SIG-M5 treated with dmso at 0.1 percent for 504 hours (cell line): ENCODE data around the gene COPA.
"Not testable (repeated sequence)": the region's sequence is repeated elsewhere in the genome, so short reads cannot be mapped to it uniquely, and the experiment has no call there.

Experiments used
- DNase-seq: peaks from one replicate; lab custom pipeline; 2025; ENCODE audit not compliant: unreplicated experiment; lab: John Stamatoyannopoulos, UW

The COPA gene

DNA sequence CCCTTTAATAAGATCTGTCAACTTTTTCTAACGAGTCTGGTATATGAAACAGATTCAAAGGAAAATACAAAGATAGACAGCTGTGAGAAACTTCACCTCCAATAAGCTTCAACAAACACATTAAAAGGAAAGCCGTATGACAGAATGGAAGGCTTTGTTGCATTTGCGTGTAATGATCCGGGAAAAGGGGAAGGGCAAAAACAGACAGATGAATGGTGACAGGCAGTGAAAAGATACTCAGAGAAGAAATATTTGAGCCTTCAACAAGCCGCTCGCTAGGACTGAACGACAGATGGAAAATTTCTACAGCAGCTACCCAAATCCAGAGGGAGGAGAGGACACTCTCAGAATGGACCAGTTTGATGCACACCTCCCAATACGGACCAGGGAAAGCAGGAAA, 14.9 kb downstream of the COPA start:
- no peak for DNase-seq

DNA sequence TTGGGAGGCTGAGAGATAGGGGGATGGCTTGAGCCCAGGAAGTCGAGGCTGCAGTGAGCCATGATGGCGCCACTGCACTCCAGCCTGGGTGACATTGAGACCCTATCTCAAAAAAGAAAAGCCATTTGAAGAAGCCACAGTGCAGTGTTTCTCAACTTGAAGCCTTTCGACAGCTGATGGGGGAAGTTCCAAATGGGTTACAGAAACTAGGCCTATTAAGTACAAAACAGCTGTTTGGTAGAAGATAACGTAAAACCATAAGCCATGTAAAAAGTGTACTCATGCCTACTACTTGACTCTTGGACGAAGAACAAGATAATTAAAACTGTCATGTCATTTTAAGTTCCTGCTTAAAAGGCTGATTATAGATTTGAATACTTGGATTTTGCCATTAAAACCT, 16.6 kb downstream of the COPA start:
- no peak for DNase-seq

DNA sequence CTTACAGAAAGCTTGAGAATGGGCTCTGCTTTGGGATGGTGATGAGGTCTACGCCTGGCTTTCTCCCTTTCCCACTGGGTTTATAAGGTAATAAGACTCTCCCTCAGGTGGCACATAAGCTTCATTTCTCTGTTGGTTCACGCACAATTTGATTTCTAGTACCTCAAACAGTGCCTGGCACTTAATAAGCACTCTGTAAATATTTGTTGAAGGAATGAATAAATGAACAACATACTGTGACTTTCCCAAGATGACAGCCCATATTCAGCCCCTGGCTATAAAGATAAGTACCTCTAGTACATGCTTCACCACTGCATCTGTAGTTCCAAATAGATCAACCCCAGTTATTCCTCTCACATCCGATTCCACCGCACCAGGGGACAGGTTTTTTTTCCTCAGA, 17.8 kb downstream of the COPA start:
- DNase-seq: no peak

DNA sequence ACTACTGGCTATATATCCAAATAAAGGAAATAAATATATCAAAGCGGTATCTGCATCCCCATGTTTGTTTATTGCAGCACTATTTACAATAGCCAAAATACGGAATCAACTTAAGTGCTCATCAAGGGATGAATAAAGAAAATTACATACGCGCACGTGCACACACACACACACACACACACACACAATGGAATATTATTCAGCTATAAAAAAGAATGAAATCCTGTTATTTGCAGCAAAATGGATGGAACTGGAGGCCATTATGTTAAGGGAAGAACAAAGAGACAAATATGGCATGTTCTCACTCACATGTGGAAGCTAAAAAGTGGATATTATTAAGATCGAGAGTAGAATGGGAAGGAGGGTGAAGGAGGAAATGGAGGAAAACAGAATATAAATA, 20.2 kb downstream of the COPA start:
- no peak for DNase-seq

DNA sequence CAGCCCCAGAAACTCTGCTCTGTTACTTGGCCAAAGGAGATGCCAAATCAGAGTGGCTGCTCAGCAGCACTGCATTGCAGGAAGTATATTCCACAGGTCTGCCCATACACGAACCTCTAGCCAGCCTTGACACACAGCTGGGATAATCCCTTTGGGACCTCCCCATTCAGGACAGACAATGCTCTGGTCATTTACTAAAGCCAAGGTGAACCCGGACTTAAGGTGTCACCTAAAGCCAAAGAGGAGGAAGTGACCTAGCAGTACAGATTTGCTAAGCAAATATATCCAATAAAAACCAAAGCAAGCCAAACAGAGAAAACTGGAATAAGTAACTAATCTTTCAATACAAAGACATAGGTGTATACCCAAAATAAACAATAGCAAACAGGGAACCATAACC, 27.7 kb downstream of the COPA start:
- DNase-seq: no peak

DNA sequence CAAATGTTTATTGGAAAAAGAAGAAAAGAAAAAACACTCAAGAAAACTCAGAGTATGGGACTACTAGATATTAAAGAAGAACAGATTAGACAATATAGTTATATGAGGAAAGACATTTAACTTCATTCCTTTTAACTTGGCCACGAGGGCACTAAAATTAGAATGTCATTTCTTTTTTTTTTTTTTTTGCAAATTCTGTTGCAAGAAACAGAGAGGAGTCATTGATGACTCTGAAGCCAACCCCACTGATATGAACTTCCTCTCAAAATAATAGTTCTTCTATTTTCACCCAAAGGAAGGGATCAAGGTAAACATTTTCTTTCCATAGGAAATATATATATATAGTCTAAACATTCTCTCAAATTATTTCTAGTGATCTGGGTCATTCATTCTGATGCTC, 33.5 kb downstream of the COPA start:
- DNase-seq: no peak

DNA sequence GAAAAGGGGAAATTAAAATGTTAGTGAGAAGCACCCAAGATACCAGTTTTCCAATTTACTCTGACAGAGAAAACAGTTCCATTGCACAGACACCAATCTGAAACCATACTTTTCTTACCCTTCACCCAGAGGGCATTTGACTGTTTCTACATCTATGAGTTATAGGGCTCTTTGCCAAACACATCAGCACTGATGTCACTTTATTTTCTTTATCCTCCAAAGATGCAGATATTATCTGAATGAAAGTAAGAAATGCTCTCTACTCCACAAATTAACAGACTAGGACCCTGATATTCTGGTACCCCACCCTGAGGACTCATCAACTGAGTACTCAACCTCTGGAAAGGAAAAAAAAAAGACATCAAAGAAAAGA, 33.9 kb downstream of the COPA start:
- no peak for DNase-seq

DNA sequence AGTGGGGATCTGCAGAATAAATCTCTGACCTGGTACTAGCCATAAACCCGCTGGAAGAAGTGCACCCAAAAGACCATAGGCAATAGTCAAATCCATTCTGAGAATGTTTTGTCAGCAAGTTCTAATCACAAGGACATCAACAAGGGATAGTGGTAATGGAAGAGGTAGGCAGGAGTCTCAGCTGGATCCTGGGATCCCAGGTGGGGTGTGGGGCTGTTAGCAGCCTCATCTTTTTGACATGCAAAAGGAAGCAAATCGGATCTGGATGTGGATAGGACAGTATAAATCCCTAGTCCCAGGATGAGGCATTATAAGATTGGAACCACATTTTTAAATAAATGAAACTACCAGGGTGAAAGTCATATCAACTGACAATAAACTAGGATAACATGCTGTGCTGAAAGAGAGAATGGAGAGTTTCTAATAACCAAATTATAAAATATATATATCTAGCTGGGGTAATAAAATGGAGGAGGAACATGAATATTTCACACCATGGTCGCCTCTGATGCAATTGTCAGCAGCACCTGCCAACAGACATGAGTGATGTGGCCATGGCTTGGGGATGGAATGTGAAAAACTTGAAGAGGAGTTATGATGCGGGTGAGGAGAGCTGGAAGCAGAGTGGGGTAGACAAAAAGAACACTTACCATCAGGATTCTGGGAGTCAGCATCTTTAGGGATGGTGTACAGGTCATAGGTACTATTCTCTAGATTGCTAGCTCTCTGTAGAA, 34.4 kb downstream of the COPA start:
- no peak for DNase-seq

DNA sequence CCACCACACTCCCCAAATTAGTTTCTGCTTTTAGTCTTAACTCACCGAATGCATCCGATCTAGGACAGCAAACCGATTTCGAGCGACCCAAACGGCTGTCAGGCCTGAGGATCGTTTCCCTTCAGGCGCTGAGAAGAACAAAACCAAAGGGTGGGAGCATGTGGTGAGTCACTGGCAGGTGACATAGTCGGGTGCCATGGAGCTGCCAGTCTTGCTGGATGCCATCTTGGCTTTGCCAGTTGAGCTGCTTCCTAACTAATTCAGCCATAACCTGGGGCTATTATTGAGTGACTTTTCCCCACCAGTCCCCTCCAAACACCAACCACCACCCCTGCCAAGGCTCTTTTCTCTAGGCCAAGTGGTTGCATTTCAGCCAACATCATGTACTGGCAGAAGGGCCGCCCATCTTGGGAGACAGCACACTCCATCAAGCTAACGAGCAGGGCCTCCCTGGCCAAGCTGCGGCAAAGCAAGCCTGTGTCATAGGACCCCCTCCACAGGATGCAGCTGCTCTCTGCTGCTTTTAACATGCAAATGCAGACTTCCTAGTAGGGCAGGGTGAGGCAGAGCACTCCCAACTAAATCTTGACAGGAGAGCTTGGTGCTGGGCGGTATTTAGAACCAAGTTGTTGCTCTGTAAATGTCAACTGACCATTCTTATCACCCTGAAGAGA, 35.8 kb downstream of the COPA start:
- no peak for DNase-seq

DNA sequence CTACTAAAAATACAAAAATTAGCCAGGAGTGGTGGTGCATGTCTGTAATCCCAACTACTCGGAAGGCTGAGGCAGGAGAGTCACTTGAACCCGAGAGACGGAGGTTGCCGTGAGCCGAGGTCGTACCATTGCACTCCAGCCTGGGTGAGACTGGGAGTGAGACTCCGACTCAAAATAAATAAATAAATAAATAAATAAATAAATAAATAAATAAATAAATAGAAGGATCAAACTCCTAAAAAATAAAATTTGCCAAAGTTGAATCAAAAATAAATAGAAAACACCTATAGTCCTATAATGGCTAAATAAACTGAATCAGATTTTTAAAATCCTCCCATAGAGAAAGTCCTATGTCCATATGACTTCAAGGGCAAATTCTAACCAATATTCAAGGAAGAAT, 42.9 kb downstream of the COPA start:
- DNase-seq: no peak

DNA sequence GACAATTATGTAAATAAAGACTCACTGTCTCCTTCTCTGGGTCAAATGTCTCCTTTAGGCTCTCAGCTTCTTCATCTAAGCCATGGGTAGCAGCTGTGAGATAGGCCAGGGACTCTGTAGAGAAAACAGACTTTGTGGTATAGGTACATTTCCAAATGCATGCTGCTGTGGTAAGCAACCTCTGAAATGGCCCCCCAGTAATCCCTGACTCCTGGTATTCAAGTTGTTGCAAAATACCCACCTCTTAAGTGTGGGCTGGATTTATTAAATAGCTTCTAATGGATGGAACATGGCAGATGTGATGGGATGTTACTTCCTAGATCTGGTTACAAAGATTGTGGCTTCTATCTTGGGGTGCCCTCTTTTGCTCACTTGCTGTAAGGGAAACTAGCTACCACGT, 47.0 kb downstream of the COPA start:
- no peak for DNase-seq

DNA sequence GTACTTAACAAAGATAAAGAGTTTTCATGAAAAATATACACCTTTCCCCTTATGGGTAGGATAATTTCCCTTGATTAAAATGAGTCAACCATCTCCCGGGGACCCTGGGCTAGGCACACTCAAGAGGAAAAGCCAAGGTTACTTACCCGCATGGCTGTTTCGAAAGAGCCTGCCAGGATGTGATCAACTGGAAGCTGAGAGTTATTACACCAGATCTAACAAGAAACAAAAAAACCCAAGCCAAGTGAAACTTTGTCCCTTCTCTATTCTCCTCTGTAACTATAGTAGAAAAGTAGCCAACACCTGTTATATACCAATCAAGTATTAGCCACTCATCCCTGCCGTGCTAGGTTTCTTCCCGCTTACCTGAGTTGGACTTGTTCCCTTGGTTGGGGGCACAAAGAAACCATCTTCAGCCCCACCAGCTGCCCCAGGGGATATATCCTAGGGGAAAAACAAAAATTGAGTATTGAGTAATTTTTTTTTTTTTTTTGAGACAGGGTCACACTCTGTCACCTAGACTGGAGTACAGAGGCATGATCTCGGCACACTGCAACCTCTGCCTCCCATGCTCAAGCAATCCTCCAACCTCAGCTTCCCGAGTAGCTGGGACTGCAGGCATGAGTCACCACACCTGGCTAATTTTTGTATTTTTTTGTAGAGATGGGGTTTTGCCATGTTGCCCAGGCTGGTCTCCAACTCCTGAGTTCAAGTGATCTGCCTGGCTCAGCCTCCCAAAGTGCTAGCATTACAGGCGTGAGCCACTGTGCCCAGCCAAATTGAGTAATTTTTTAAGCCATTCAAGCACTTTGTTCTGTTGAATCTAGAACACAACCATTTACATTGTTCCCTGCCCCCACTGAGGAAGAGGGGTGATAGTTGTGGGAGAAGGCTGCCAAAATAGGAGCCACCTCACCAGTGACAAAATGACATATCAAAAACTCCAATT, 49.8 kb downstream of the COPA start:
- no peak for DNase-seq

DNA sequence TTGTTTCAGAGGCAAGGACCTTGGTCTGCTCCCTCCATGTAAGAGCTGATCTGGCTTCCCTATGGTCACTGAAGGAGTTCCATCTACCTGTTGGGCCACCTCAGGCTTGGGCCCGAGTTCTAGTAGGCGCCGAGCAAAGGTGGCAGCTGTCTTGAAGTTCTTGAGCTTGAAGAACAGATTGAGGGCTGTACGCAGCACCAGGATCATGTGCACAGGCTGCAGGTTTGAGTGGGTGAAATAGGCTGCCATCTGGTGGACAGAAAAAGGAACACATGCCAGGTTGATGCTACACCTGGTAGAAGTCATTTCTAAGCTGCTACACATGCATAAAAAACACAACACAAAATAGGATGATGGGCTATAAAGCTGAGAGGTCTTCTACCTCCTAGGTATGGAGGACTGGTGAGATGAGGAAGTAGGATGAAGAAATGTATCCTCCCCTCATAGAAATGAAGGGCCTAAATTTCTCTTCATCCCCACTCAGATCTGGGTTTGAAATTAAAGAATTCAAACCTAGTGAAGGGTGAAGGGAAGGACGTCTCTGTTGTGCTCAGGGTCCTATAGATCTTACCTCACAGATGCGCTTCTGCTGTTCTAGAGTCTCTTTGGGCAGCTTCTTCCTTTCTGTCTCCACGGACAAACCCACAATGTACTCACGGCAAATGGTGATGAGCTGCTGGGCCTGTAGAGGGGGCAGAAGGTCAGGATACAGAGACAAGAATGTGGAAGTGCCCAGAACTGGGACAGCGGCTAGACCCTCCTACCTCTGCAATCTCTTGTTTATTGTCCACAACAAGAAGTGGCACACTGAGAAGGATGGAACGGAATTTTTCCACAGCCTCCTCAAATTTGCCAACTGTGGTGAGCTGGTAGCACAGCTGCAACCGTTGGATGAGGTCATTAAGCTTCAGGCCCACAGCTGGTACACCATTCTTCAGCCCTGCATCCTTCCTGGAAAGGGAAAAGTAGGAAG, 51.5 kb downstream of the COPA start:
- peak; percentile 82 for DNase-seq

DNA sequence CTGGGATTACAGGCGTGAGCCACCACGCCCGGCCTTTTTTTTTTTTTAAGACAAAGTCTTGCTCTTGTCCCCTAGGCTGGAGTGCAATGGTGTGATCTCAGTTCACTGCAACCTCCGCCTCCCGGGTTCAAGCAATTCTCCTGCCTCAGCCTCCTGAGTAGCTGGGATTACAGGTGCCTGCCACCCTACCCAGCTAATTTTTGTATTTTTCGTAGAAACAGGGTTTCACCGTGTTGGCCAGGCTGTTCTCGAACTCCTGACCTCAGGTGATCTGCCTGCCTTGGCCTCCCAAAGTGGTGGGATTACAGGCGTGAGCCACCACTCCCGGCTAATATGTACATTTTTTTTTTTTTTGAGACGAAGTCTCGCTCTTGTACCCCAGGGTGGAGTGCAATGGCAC, 55.3 kb downstream of the COPA start:
- DNase-seq: not testable (repeated sequence)

DNA sequence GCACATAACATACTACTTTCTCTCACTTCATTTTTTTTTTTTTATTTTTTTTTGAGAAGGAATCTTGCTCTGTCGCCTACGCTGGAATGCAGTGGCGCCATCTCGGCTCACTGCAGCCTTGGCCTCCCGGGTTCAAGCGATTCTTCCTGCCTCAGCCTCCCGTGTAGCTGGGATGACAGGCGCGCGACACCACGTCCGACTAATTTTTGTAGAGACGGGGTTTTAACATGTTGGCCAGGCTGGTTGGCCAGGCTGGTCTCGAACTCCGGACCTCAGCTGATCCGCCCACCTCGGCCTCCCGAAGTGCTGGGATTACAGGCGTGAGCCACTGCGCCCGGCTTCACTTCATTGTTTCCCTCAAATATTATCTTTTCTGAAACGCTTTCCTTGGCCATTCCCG, 57.5 kb downstream of the COPA start:
- no peak for DNase-seq

DNA sequence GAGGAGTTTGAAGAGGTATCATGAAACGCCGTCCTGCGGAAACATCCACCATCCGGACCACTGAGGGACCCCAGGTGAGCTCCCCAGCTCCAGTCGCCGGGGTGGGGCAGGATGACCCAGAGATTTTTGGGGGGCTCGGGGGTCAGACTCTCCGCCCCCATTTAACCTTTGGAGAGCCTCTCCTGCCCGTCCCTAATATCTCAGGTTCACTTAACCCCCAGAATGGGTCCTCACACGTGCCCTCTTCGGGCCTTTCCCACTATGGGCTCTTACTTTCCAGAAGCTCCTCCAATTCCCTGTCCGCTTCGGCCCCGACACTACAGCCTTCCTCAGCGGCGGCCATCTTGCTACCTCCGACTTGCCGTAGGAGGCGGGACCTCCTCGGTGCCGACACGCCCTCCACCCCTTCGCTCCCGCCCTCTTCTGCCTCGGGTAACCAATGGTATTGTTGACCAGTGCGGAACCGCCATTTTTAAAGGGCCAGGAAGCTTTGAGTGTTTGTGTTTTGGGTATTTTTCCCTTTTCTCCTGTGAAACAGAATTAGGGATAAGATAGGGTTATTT, 58.2 kb downstream of the COPA start, which contains the start of gene PEX19:
Gene PEX19, minus strand, starts transcription at position 352 of the 563 bp plus-strand sequence. Its CDS starts 9 bp downstream, at position 343.
- DNase-seq: peak; percentile 91

DNA sequence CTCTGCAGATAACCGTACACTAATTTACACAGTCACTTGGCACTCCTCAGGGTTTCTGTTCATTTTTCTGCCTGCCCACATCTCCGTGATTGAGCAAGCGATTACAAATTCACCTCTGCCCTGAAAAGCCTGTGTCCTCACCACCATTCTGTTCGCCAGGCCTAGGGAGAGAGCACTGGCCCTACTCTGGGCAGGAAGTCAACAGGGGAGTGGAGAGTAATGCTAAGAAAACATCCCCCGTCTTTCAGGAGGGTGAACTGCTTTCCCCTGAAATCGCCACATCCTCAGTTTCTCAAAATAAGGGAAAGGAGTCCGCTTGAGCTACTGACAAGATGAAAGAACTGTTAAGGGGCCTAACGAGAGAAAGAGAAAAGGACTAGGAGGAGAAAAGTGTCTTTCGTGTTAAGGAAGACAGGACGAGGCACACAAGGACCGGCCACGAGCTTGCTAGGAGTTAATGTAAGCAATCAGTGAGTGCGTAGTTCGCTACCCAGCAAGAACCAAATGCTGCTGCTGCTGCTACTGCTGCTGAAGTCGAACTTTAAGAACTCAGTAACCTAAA, 58.7 kb downstream of the COPA start:
- peak; percentile 86 for DNase-seq

DNA sequence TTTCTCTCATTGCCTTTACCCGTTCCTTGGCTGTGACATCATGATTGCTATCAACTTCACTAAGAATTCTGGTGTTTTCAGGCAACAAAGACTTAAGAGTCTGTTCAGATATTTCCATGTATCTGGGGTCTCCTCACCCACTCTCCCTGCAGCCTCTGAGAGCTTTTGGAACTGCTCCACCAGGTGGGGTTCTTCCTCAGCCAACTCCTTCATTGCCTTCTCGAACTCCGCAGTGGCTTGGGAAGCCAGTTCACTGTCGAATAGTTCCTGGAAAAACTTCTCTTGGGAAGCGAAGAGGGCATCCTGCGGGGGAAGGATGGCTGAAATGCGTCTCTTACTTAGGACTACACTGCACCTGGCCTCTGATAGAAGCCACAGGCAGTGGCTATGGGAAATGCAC, 60.2 kb downstream of the COPA start:
- DNase-seq: no peak

DNA sequence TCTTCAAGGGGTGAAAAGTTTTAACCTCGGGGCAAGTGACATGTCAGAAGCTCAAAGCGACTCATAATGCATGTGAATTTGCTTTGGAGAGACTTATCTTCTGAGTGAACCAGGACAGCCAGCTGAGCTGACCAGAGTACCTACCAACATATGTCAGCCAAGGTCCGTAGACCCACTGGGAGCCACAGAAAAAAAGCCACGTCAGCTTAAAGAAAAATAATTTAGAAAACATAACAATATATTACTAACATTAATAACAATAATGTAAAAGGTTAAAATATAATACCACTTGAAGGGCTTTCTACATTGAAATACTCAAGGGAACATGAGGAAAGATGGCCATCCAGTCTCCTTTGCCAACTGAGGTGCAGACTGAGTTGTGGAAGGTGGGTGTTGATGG, 65.1 kb downstream of the COPA start:
- DNase-seq: no peak

DNA sequence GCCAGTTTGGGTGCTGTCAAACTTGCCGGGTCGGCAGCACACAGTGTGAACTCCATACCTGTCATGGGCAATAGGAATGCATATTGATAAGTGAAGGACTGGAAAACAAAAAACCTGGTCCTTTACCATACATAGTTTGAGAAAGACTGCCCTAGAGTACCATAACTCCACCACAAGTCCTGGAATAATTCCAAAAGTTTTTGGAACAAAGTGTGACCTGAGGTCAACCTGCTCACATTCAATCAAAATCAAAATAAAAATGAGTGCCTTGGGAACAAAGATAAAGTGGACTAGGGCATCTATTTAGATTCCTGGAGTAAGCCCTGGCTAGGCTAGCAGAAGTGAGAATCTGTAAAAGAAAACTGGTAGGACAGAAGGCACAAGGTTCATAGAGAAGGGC, 65.7 kb downstream of the COPA start:
- DNase-seq: no peak
